ENCODE measurements around the gene COPS2.
"Not testable (repeated sequence)": the region's sequence is repeated elsewhere in the genome, so short reads cannot be mapped to it uniquely, and the experiment has no call there.

The COPS2 gene

DNA sequence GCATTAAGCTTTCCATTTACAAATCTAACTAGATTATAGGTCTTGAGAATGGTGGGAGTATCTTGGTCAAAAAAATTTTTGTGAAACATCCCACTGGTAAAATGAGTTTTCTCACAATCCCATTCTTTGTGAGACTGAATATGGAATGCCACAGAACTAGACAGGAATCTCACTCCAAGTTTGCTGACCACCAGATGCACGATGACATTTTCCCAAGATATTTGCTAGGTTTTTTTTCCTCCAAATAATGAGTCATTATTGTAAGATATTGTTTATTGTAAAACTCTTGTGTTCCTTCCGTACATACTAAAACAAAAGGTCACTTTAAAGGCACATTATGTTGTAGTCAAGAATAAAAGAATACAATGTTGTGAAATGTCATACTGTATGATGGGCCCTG is 53.9 kb downstream of the COPS2 start:
- DNase-seq: no peak

DNA sequence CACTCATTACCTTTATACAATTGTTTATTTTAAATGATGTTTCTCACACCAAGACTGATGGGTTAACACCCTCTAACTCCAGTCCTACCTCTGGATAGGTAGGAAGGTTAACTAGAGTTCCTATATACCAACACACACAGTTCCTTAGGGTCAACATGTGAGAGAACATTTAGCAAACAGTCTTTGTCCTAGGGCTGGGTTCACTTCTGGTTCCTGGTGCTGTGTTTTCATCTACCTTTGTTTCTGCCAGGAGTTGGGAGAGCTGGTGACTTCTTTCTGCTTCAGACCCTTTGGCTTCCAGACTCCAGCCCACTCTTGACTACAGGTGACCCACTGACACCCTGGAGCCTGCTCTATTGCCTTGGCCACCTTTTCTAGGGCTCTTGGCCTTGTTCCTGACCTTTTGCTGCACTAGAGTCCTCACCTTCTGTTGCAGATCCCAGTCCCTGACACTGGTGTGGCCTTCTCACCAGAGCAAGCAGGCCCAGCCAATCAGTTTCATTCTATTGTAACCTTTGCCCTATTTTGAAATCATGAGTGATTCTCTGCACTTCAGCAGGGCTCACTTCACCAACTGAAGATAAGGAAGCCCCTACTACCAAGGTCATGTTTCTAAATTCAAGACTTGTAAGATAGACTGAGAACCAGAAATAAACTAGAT is 59.2 kb downstream of the COPS2 start:
- no peak for DNase-seq

DNA sequence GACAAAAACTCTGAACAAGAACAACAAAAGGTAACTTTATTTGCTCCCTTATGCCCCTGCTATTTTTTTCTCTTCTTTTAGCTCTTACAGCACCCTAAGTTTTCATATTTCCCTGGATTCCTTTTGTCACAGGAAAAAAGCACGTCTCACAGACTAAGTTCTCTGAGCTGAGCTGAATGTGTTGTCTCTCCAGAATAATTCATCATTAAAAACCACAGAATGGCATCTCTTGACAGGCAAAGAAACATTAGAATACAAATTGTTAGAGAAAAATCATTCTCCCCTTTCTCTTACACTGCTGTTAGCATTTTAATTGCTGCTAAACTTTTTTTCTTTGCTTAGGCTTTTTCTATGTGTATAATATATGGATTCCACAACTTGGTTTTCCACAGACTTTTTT is 60.5 kb downstream of the COPS2 start:
- no peak for DNase-seq

DNA sequence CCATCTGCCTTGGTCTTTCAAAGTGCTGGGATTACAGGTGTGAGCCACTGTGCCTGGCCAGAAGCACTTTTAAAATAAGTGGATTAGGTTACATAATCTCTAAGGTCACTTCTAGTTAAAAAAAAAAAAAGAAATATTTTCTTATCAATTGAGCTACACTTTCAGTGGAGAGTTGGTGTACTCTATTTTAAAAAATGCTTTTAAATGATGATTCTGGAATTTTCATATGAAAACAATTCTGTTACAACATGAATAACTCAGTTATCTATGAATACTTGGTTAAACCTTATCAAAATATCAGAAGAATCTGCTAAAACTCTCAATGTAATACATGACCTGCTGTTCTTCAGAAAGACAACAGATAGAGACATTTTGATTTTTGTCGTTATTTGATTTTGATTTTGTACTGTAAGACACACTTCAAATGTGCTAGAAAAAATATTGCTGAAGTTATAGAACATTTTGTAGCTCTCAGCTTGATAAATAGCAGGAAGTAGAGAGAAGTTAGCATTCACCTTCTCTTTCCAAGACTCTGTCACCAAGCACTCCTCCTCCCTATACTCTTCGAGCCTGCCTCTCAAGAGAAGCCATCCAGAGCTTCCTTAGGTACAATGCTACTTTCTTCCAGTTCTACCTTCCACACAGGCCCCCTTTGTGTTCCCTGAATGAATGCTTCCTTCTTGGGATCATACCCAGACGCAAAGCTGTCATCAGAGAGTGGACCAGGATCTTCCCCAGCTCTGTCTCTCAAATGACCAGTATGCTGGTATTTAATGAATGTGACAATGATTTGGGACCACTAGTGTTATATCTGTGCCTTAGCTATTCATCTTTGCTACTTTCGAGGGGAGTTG is 61.9 kb downstream of the COPS2 start:
- DNase-seq: no peak

DNA sequence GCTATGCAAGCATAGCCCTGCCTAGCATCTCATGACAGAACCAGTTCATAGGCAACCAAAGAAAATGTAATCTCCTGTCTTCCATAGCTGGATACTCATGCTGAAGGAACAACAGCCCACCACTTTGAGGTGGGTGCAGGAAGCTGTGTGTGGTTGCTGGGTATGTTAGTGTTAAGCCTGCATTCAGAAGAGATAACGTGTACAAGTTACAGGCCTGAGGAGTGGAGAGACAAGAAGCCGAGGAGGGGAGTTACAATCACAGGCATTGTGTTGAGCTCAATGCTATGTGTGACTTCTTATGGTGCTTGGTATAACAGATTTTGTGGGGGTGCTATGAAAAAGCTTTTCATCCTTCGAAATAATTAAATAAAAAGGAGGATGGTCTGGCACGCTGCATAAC is 66.4 kb downstream of the COPS2 start:
- DNase-seq: no peak

DNA sequence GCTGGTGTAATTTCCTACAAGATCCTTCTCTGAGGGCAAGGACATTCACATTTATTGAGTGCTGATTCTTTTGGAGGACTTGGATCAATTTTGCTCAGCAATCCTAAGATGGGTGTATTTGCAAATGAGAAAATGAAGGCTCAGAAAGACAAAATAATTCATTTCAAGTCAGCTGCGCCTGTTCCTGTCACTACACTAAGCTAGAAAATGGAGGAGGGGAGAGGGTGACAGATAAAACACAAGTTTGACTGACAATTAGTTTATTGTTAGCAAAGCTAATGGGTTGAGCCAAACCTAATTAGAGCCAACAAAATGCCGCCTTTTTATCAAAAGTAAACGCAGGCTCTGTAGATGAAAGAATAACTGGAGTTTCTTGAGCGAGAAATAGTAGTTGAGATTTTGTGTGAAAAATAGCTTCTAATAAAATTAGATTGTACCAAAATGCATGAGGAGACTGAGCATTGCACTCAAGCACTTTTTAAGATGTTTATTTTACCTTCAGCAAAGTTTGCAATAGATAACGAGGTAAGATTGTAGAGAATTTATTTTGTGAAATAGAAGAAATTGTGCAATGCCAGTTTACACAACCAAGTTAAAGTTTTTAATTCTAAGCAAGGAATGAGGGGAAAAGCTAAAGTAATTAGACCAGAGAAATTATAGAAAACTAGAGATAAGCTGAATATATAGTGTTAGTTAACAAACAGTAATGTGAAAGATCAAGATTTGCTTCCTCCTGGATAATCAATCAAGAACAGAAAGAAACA is 69.5 kb downstream of the COPS2 start:
- no peak for DNase-seq

DNA sequence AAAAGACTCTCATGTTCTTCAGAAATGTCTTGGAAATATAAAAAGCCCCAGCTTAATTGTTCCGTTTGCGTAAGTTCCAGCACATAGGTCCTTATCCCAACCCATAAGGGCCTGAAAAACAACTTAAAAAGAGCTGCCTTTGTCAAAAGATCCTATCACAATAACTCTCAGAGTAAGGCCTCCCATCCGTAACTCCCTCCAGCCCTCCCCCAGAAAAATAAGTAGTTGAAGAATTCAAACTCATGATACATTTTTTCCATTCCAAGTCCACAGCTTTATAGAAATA is 71.2 kb downstream of the COPS2 start:
- DNase-seq: no peak

DNA sequence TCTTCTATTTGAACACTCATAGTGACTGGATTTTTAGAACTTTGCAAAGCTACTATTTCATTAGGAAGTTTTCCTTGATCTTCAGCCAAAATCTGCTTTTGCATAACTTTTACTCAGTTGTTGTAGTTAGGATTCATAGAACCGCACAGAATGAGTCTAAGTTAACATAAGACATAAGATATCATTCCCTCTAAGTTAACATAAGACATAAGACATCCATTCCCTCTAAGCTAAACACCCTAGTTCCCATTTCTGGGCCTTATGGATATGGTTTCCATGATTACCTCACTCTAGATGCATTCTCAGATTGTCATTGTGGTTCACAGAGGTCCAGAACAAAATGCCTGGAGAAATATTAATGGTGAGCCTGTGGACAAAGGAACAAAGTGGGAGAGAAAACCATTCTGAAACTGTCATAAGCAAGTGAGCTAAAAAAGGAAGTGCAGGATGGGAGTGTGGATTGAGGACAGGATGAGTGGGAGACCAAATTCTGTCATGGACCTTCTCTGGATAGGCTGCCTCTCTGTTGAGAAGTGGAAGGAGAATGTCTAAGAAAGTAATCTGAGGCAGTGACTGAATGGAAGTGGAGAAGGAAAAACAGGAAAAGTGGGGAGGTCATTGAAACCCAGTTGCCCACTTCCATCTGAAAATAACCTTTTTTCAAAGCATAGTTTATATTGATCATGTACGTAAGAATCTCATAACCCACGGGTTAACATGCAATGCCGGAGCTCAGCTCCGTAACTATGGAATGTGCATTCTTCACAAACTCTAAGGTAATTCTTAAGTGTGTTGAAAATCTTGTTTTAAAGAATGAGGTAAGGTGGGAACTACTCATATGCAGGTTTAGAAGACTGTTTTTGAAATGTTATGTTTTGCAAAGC is 71.8 kb downstream of the COPS2 start:
- DNase-seq: no peak

DNA sequence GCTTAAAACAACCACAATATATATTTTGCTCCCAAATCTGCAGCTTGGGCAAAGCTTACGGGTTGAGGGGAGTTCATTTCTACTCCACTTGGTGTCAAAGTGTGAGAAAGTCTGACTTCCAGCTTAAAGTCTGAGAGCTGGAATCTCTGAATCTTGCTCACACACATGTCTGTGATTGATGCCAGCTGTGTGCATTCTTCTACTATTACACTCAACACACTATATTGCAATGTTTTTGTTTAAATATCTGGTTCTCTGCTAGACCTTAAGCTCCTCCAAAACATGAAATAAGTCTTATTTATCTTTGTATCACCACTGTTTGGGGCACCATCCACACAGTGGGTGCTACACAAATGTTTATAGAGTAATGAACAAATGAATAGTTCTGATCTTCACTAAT is 72.4 kb downstream of the COPS2 start:
- DNase-seq: no peak

DNA sequence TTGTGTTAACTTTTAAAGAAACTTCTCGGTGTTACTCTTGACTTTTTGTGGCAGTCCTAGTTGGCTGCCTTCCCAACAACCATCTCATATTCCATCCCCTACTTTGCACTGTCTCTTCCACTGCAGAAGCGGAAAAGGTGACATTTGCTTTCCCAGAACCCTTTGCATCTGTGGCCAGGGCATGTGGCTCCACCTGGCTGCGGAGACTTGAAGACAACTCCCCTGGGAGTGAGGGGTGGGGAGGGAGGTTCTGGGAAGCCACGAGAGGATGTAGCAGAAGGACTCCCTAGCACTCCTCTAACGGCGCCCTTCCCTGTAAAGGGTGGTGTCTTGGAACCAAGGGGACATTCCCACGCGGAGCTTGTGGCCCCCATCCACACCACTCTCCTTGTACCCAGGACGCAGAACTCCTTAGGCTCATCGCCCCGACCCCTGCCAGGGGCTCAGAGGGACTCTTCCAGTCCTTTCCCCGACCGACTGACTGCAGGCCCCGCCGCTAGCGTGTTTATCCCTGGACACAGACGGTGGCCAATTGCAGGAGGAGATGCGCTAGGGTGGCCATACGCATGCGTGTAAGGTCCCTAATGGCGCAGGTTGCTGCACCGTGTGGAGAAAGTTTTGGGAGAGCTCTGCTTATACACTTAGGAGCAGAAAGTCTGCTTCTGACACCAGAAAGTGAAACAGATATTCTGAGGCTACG is 75.9 kb downstream of the COPS2 start:
- DNase-seq: no peak

DNA sequence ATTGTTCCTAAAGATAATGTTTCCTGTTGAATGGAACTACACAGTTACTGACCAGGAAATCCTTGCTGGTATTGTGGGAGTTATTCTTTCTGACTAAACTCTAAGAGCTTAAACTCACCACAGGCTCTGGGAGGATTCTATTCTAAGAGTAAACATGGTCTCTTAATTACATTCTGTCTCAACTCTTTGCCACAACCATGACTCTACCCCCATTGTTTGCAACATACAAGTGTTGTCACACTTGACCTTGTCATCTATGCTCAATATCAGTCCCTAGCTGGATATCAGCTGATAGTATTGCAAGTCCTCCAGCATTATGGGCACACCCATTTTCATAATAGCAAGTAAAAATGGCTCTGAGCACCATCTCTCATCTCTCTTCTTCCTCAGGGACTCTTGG is 79.5 kb downstream of the COPS2 start:
- DNase-seq: no peak

DNA sequence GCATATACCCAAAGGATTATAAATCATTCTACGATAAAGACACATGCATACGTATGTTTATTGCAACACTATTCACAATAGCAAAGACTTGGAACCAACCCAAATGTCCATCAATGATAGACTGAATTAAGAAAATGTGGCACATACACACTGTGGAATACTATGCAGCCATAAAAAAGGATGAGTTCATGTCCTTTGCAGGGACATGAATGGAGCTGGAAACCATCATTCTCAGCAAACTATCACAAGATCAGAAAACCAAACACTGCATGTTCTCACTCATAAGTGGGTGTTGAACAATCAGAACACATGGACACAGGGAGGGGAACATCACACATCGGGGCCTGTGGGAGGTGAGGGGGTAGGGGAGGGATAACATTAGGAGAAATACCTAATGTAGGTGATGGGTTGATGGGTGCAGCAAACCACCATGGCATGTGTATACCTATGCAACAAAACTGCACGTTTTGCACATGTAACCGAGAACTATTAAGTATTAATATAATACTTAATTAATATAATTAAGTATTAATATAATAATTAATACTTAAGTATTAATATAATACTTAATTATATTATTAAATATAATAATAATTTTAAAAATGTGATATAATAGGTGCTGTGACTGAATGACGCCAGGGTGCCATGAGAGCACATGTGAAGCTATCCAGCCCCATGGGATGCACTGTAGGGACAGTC is 80.7 kb downstream of the COPS2 start:
- DNase-seq: not testable (repeated sequence)
